DMS79 (cell line): ENCODE measurements around the gene UBE2R2.
"Not testable (repeated sequence)": the region's sequence is repeated elsewhere in the genome, so short reads cannot be mapped to it uniquely, and the experiment has no call there.

ENCODE experiments used
- DNase-seq: peaks from one replicate; lab custom pipeline; 2025; lab: John Stamatoyannopoulos, UW

The UBE2R2 gene

GRCh38 chr9:33927694-33928093 lies 110.7 kb downstream of the UBE2R2 start:
- DNase-seq, result no peak

DNA sequence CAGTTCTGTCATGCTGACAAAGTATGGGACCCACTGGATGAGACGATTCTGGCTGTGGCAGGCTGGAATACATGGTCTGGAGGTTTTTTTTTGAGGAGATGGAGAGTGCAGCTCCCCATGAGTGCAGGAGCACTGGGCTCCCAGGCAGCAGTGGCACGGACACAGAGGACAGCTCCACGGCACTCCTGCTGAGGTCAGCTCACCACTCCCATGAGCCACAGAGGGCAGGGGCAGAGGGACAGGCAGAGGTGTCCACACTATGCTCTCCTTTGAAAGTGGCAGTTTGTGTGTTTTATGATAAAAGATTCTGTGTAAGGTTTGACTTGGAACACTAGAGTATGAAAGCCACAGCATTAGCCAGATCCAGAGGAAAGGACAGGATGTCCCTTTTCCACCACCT lies 114.4 kb downstream of the UBE2R2 start:
- DNase-seq, result no peak

DNA sequence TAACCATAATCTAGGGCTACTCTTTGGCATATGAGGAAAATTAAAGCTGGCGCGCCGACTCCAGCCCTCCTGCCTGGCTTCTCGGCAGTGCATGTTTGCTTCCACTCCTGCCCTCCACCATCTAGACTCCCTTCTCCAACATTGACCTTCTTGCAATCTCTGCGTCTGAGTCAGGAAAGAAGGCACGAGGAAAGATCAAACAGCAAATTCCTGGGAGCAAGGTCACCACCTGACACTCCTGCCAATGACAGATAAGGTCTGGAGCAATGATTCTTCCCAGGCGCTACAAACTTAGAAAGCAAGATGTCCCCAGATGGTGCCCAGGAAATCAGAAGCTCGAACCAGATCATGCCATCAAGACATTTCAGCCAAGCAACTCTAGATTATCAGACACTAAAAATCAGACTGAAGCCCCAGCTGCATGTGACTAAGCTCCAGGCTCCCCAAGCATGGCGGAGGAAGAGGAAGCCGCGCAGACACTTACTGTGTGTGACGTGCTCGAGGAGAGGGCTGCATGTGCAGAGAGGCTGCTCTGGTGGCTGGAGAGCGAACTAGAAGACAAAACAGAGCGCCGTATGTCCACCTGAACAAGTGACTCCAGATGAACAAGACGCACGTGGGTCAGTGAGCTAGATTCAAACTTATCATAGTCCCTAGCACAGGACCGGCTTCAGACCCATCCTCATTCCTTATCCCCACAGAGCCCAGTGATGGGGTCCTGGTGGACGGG lies 115.3 kb downstream of the UBE2R2 start:
- DNase-seq, result no peak

- no peak for DNase-seq
Observed at GRCh38 chr9:33934188-33934878, 117.4 kb downstream of the UBE2R2 start.

DNA sequence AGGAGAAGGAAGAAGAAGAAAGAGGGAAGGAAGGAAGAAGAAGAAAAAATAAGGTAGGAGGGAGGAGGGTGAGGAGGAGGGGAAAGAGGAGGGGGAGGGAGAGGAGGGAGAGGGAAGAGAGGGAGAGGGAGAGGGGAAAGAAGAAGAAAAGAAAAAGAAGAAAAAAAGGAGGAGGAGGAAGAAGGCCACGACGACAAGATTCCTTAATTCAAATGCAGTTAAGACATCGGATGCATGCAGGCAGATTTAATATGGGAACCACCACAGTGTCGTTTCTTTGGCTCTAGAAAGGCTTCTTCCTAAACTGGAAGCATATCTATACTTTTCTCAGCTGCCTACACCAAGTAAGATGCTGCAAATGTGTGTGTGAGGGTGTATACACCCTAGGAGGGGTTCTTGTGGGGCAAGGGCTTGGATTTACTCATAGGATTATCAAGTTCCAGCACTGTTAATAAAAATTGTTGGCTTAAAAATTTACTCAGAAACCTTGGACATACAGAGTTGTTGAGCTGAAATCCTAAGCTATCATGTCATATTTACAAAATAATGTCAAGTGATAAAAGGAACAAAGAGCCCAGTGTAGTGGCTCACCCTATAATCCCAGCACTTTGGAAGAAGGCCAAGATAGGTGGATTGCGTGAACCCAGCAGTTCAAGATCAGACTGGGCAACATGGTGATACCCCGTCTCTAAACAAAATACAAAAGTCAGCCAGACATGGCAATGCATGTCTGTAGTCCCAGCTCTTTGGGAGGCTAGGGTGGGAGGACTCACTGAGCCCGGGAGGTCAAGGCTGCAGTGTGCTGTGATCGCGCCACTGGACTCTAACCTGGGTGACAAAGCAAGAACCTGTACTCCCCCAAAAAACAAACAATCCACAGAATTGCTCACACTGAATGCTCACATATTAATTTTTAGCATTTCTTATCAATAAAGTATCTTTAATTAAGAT lies 123.2 kb downstream of the UBE2R2 start:
- DNase-seq, result no peak

DNA sequence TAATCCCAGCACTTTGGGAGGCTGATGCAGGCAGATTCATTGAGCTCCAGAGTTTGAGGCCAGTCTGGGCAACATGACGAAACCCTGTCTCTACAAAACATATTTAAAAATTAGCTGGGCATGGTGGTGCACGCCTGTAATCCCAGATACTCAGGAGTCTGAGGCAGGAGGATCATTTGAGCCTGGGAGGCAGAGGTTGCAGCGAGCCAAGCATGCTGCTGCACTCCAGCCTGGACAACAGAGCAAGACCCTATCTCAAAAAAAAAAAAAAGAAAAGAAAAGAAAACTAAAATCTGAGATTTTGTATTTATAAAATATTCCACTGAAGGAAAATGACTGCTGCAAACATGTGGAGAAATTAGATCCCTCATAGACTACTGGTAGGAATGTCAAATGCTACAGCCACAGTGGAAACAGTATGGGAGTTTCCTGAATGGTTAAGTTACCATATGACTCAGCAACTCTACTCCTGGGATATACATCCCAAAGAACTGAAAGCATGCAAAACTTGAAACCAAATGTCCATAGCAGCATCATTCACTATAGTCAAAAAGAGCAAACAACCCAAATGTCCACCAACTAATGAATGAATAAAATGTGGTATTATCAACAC lies 125.6 kb downstream of the UBE2R2 start:
- DNase-seq, result no peak

DNA sequence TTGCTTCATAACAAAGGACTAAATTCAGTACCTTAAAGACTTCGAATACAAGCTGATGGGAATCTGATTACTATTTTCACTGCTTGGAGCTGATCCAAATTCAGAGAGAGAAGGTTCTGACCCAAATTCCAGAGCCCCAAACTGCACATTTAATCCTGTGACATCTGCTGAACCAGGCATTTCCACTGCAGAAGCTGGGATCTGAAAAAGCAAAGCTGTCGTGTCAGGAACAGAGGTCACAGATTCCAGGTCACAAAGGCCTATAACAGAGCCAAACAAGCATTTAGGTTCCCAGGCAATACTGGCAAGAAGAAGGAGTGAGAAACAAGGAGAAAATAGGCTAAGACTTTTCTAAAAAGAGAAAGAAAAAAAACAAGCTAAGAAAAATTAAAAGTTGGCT lies 126.4 kb downstream of the UBE2R2 start:
- DNase-seq, result no peak

DNA sequence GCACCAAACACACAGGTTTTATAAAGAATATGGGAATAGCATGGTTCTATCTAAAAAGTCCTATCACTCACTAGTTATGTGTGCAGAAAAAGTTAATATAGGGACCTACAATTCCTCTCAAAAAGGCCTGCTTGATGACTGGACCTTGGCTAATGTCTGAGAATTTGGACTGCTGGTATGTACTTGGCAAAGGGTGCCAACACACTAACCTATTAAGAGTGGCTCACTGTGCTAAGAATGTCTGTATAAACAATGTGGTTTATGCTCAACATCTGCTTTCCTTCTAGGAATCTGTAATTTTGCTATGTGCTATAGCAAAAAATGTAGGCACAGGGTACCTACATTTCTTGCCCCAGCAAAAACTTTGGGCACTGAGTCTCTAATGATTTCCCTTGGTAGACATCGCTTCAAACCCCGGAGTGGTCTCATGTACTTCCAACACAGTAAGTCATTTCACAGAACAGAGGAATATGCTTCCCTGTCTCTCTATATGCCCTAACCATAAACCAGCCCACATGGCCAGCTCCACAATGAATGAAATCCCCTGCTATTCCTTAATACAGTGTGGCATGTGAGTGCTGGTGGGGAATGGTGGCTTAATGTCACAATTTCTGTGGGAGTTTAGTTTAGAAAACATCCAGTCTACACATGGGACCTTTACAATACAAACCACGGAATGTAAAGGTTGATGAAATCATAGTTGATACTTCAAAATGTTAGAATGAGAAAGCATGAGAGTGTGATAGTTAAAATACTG lies 130.0 kb downstream of the UBE2R2 start:
- DNase-seq, result no peak

DNA sequence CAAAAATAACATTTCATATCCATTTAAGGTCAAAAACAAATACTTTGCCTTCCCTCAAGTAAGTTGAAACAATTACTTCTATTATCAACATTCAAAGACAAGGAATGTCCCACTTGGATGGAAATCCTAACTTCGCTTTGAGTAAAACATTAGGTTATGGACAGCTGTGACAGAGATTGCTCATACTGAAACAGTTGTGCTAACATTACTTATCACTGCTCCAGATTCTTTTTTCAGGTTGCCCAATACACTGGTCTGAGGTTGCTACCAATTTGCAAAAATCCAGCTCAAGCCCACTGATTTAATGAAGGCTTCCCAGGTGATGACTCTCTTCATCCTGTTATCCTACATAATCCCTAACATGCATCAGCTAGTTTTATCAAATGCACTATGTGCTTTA lies 133.4 kb downstream of the UBE2R2 start:
- DNase-seq, result no peak

DNA sequence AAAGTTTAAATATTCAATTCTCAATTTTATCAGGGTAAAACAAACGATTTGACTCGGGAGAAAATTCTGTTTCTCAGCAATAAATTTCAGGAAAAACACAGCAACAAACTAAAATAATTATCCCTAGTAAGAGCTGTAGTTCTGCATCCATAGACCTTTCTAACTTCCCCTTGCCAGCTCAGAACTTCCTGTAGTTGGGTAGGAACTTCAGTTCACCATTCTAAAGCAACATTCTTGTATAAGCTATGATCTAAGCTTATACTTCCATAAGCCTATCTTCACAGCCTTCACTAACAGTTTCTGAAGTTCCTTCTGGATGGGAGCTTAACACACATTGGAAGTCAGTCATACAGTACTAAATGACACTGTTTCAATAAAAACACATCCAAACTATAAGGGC lies 135.1 kb downstream of the UBE2R2 start:
- DNase-seq, result no peak

DNA sequence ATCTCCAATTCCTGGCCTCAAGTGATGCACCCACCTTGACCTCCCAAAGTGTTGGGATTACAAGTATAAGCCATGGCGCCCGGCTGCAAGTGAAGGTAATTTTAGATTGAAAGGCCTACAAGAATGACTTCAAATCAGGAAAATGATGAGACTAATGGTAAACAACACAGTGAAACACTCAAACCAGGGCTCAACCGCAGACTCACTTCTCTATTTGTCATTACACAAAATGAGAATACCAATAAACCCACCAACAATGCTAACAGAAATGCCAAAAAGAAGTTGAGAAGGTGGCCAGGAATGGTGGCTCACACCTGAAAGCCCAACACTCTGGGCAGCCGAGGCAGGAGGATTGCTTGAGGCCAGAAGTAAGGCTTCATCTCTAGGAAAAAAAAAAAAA lies 139.6 kb downstream of the UBE2R2 start:
- no peak for DNase-seq

GRCh38 chr9:33959725-33960124 lies 142.8 kb downstream of the UBE2R2 start:
- DNase-seq, result no peak

DNA sequence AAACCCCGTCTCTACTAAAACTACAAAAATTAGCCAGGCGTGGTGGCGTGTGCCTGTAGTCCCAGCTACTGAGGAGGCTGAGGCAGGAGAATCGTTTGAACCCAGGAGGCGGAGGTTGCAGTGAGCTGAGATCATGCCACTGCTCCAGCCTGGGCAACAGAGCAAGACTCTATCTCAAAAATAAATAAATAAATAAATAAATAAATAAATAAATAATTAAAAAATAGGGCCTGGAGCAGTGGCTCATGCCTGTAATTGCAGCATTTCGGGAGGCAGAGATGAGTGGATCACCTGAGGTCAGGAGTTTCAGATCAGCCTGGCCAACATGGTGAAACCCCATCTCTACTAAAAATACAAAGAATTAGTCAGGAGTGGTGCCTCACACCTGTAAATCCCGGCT lies 145.5 kb downstream of the UBE2R2 start:
- not testable (repeated sequence) for DNase-seq

GRCh38 chr9:33964086-33964768 lies 147.3 kb downstream of the UBE2R2 start:
- no peak for DNase-seq
